Measurements from ENCODE around the gene KCND2. TPM values are rescaled to one million over a fixed set of nuclear protein-coding genes. Genes with fewer than 3 reads are reported as not detected.

Gene KCND2
- total RNA-seq, 1 donor from 2014 or later = 0.61 TPM

- no peaks in the 10 kb centered on the region for H3K27me3 Mint-ChIP-seq (ENCODE audit: low read depth)
- H3K4me3 Mint-ChIP-seq = no peak overlapping the region
- H3K27ac Mint-ChIP-seq (ENCODE audit: unreplicated experiment) = no peak overlapping the region
- no peak for DNase-seq (ENCODE audit: low read depth, low spot score)
- peaks cover 4% of the 10 kb centered on the region for H3K4me1 Mint-ChIP-seq
- TF ChIP-seq CTCF (conservative IDR thresholded peaks at IDR 0.05) = no peak
- no peaks in the 10 kb centered on the region for H3K36me3 Mint-ChIP-seq (ENCODE audit: low read depth)
- H3K9me3 Mint-ChIP-seq = no peaks in the 10 kb centered on the region
These were observed 510.3 kb downstream of the KCND2 start for GRCh38 chr7:120783273-120783672.

GRCh38 chr7:120783721-120784120, 510.7 kb downstream of the KCND2 start:
- TF ChIP-seq CTCF (conservative IDR thresholded peaks at IDR 0.05) = no peak

GRCh38 chr7:120785095-120785494, 512.1 kb downstream of the KCND2 start:
- Mint-ChIP-seq H3K27me3 (ENCODE audit: low read depth) (no peaks in the 10 kb centered on the region), H3K9me3 (no peaks in the 10 kb centered on the region), H3K36me3 (ENCODE audit: low read depth) (peaks cover 2% of the 10 kb centered on the region), H3K27ac (ENCODE audit: unreplicated experiment) (no peak overlapping the region), H3K4me1 (peaks cover 4% of the 10 kb centered on the region), H3K4me3 (no peak overlapping the region)
- no peak for TF ChIP-seq CTCF (conservative IDR thresholded peaks at IDR 0.05)
- no peak for DNase-seq (ENCODE audit: low read depth, low spot score)

More at GRCh38 chr7:120783721-120784120, 510.7 kb downstream of the KCND2 start:
- Mint-ChIP-seq H3K36me3 (ENCODE audit: low read depth) (peaks cover 2% of the 10 kb centered on the region), H3K4me1 (peaks cover 4% of the 10 kb centered on the region), H3K27ac (ENCODE audit: unreplicated experiment) (no peak overlapping the region), H3K27me3 (ENCODE audit: low read depth) (no peaks in the 10 kb centered on the region), H3K9me3 (no peaks in the 10 kb centered on the region), H3K4me3 (no peak overlapping the region)
- no peak for DNase-seq (ENCODE audit: low read depth, low spot score)

- peak; percentile 77 for DNase-seq (ENCODE audit: low read depth, low spot score)
- no peak overlapping the region for H3K27ac Mint-ChIP-seq (ENCODE audit: unreplicated experiment)
- TF ChIP-seq CTCF (conservative IDR thresholded peaks at IDR 0.05) = peak; percentile 90
- H3K4me3 Mint-ChIP-seq = no peak overlapping the region
- H3K27me3 Mint-ChIP-seq (ENCODE audit: low read depth) = no peaks in the 10 kb centered on the region
- peaks cover 18% of the 10 kb centered on the region for H3K4me1 Mint-ChIP-seq
- peaks cover 2% of the 10 kb centered on the region for H3K9me3 Mint-ChIP-seq
- H3K36me3 Mint-ChIP-seq (ENCODE audit: low read depth) = peaks cover 11% of the 10 kb centered on the region
These were observed 519.3 kb downstream of the KCND2 start for GRCh38 chr7:120792091-120792860.

- no peaks in the 10 kb centered on the region for H3K27me3 Mint-ChIP-seq (ENCODE audit: low read depth)
- H3K4me3 Mint-ChIP-seq = no peak overlapping the region
- H3K4me1 Mint-ChIP-seq = peaks cover 18% of the 10 kb centered on the region
- H3K36me3 Mint-ChIP-seq (ENCODE audit: low read depth) = peaks cover 16% of the 10 kb centered on the region
- H3K9me3 Mint-ChIP-seq = peaks cover 7% of the 10 kb centered on the region
- no peak for DNase-seq (ENCODE audit: low read depth, low spot score)
- no peak for TF ChIP-seq CTCF (conservative IDR thresholded peaks at IDR 0.05)
- no peak overlapping the region for H3K27ac Mint-ChIP-seq (ENCODE audit: unreplicated experiment)
These were observed 519.8 kb downstream of the KCND2 start for GRCh38 chr7:120792861-120793130.

Data from neural crest cell (in vitro differentiated cells).